ENCODE measurements around the gene SEMA4F. TPM values are rescaled to one million over a fixed set of nuclear protein-coding genes. Genes with fewer than 3 reads are reported as not detected.

SEMA4F gene
- total RNA-seq, 1 donor from 2014 or later: 17.4 TPM

- Mint-ChIP-seq H3K36me3 (ENCODE audit: low read depth) (no peaks in the 10 kb centered on the region), H3K4me1 (ENCODE audit: low read depth) (peaks cover 11% of the 10 kb centered on the region), H3K4me3 (ENCODE audit: unreplicated experiment) (no peak overlapping the region), H3K9me3 (ENCODE audit: low read depth) (no peaks in the 10 kb centered on the region), H3K27me3 (ENCODE audit: low read depth) (peaks cover 9% of the 10 kb centered on the region), H3K27ac (ENCODE audit: unreplicated experiment) (no peak overlapping the region)
- DNase-seq (ENCODE audit: low spot score): no peak
- no peak for TF ChIP-seq CTCF (IDR thresholded peaks at IDR 0.05)
These were observed 7.1 kb upstream of the SEMA4F start for GRCh38 chr2:74646834-74647482.

- Mint-ChIP-seq H3K4me3 (ENCODE audit: unreplicated experiment) (no peak within 1 kb of the TSS), H3K27ac (ENCODE audit: unreplicated experiment) (no peak within 1 kb of the TSS), H3K36me3 (ENCODE audit: low read depth) (no peaks in the 10 kb centered on the region), H3K4me1 (ENCODE audit: low read depth) (peaks cover 11% of the 10 kb centered on the region), H3K27me3 (ENCODE audit: low read depth) (peaks cover 8% of the 10 kb centered on the region), H3K9me3 (ENCODE audit: low read depth) (no peaks in the 10 kb centered on the region)
- peak; percentile 36 for TF ChIP-seq CTCF (IDR thresholded peaks at IDR 0.05)
- DNase-seq (ENCODE audit: low spot score): no peak
These were observed 6.0 kb upstream of the SEMA4F start, which contains the start of gene M1AP for GRCh38 chr2:74648009-74648443. Gene M1AP (minus strand): TSS chr2:74648330. CDS start chr2:74640275, 8,055 bp downstream.

- peaks cover 10% of the 10 kb centered on the region for H3K4me1 Mint-ChIP-seq (ENCODE audit: low read depth)
- H3K36me3 Mint-ChIP-seq (ENCODE audit: low read depth): peaks cover 6% of the 10 kb centered on the region
- TF ChIP-seq CTCF (IDR thresholded peaks at IDR 0.05): no peak
- peak overlapping the region; percentile 69 for H3K4me3 Mint-ChIP-seq (ENCODE audit: unreplicated experiment)
- no peaks in the 10 kb centered on the region for H3K9me3 Mint-ChIP-seq (ENCODE audit: low read depth)
- H3K27me3 Mint-ChIP-seq (ENCODE audit: low read depth): peaks cover 2% of the 10 kb centered on the region
- DNase-seq (ENCODE audit: low spot score): no peak
- no peak overlapping the region for H3K27ac Mint-ChIP-seq (ENCODE audit: unreplicated experiment)
These were observed 460 bp upstream of the SEMA4F start for GRCh38 chr2:74653589-74653984.

- Mint-ChIP-seq H3K27ac (ENCODE audit: unreplicated experiment) (no peak overlapping the region), H3K4me1 (ENCODE audit: low read depth) (peaks cover 10% of the 10 kb centered on the region), H3K4me3 (ENCODE audit: unreplicated experiment) (no peak overlapping the region), H3K36me3 (ENCODE audit: low read depth) (peaks cover 13% of the 10 kb centered on the region), H3K27me3 (ENCODE audit: low read depth) (no peaks in the 10 kb centered on the region), H3K9me3 (ENCODE audit: low read depth) (no peaks in the 10 kb centered on the region)
- DNase-seq (ENCODE audit: low spot score): no peak
- no peak for TF ChIP-seq CTCF (IDR thresholded peaks at IDR 0.05)
These were observed 1.5 kb downstream of the SEMA4F start for GRCh38 chr2:74655579-74655978.

- no peak overlapping the region for H3K4me3 Mint-ChIP-seq (ENCODE audit: unreplicated experiment)
- peaks cover 10% of the 10 kb centered on the region for H3K4me1 Mint-ChIP-seq (ENCODE audit: low read depth)
- H3K27me3 Mint-ChIP-seq (ENCODE audit: low read depth): no peaks in the 10 kb centered on the region
- DNase-seq (ENCODE audit: low spot score): no peak
- H3K9me3 Mint-ChIP-seq (ENCODE audit: low read depth): no peaks in the 10 kb centered on the region
- no peak for TF ChIP-seq CTCF (IDR thresholded peaks at IDR 0.05)
- H3K36me3 Mint-ChIP-seq (ENCODE audit: low read depth): peaks cover 15% of the 10 kb centered on the region
- H3K27ac Mint-ChIP-seq (ENCODE audit: unreplicated experiment): no peak overlapping the region
These were observed 4.5 kb downstream of the SEMA4F start for GRCh38 chr2:74658516-74658915.

Measured in chondrocyte (in vitro differentiated cells).